ENCODE data around the gene LTN1.
"Not testable (repeated sequence)": the region's sequence is repeated elsewhere in the genome, so short reads cannot be mapped to it uniquely, and the experiment has no call there.

LTN1 gene

GRCh38 chr21:28975397-28975796 lies 17.3 kb downstream of the LTN1 start:
- DNase-seq: no peak

GRCh38 chr21:28974531-28975227 lies 18.0 kb downstream of the LTN1 start:
- no peak for DNase-seq

DNA sequence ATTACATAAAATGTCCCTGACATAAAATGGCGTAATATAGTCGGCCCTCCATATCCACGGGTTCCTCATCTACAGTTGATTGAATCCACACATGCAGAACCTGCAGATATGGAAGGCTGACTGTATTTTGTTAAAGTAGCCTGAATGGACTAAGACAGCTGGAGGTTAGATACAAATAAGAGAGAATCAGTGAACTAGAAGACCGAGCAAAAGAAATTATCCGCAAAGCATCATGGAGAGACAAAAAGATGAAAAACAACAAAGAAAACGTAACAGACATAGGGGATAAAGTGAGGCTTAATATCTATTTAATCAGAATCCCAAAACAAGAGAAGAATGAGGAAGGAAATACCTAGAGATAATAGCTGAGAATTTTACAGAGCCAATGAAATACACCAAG lies 20.3 kb downstream of the LTN1 start:
- no peak for DNase-seq

DNA sequence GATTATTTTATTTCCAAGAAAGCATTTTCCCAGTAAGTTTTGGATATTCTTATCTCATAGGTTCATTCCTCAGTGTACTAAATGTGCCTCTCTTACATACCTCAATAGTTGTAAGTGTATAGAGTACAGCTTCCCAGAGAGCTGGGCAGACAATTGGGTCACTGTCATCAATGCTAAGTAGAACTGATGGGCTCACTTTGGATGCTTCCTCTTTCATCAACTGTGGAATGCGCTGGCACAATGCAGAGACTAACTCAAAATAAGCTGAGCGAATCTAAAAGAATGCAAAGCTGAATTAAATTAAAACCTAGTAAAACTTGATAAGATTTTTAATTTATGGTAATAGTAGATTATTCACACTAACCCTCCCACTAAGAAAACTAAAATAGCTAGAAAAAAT lies 21.5 kb downstream of the LTN1 start:
- DNase-seq: no peak

GRCh38 chr21:28963831-28964230 lies 28.8 kb downstream of the LTN1 start:
- no peak for DNase-seq

DNA sequence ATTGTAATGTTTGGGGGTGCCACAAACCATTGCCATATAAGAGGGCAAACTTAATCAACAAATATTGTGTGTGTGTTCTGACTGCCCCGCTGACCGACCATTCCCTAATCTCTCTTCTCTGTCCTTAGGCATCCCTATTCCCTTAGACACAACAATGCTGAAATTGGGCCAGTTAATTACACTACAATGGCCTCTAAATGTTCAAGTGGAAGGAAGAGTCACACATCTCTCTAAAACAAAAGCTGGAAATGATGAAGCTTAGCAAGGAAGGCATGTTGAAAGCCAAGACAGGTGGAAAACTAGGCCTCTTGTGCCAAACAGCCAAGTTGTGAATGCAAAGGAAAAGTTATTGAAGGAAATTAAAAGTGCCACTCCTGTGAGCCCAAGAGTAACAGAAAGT lies 30.2 kb downstream of the LTN1 start:
- no peak for DNase-seq

GRCh38 chr21:28961927-28962326 lies 30.8 kb downstream of the LTN1 start:
- DNase-seq: no peak

- DNase-seq: no peak
These were observed 32.4 kb downstream of the LTN1 start for GRCh38 chr21:28960245-28960644.

DNA sequence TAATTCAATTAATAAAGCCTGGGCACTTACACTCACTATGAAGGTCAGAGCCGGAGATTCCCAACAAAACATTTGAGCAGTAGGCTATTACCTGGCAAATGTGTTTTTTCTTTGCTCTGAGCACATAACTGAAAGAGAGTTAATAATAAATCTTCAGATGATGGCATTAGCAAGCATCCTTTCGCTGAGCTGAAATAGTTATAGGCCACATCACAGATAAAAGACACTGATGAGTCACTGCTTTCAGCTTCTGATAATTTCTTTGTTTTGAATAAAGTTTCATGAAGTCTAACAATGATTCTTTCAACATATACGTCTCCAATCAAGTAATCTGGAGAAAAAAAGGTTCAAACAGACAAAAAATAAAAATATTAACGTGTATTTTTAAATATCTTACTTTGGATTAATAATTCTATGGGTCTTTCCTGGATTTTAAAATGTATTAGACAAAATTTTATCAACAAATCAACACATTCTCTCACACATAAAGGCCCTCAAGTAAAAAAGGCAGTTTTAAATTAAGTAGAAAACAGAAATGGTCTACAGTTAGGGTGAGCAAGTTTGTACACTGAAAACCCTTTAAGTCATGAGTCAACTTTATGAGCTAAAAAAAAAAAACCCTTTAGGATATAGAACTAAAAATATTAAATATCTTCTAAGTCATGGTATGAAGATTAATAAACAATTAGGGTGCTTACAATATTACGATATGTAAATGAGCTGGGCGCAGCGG lies 33.1 kb downstream of the LTN1 start:
- DNase-seq: no peak

DNA sequence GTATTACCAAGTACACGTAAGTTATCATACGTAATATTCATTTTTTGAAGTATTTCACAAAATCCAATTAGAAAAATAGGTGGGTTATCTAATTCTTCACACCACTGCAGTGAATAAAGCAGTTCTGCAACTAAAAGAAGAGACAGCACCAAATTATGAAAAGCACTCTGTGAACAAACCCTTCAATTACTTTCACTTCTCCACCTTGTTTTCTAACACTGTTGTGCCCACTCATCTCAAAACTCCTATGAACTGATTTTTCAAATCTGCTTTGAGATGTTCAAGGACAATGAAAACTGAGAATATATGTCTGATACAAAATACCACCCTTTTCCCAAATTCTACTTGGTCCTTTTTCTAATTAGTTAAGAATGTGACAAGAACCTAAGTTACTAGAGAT lies 39.4 kb downstream of the LTN1 start:
- DNase-seq: no peak

DNA sequence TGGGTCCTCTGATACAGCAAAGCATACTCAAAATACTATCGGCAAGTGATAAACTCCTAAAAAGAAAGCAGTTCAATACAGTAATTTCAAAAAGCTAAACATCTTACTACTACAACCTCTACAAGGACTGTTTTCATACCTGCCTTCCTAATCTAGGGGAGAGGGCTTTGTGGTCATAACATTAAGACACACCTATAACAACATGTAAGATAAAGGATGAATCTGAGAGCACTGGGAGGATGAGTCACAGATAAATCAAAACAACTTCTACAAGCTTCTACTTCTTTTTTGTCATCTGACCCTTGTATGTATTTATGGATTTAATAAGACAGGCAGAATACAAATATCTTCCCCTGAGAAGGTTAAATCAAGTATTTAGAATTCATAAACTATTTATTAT lies 40.0 kb downstream of the LTN1 start:
- no peak for DNase-seq

GRCh38 chr21:28949318-28949717 lies 43.4 kb downstream of the LTN1 start:
- DNase-seq: no peak

- DNase-seq: no peak
These were observed 48.4 kb downstream of the LTN1 start for GRCh38 chr21:28944296-28944695.

DNA sequence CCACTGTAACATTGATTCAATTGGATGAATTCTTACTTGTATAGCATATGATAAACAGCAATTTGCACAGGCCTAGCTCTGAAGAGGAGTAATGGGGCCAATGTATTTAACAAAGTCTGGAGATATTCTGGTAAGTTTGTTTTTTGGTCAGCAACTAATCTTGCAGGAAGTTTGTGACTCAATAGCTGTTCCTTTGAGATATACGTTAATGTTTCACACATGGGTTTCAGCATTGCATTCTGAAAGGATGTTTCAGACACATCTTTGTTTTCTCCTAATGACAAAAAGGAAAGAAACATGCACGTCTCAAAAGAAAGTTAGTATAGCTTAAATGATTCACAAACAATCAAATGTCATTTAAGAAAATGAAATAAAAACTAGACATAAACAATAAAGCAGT lies 49.0 kb downstream of the LTN1 start:
- no peak for DNase-seq

DNA sequence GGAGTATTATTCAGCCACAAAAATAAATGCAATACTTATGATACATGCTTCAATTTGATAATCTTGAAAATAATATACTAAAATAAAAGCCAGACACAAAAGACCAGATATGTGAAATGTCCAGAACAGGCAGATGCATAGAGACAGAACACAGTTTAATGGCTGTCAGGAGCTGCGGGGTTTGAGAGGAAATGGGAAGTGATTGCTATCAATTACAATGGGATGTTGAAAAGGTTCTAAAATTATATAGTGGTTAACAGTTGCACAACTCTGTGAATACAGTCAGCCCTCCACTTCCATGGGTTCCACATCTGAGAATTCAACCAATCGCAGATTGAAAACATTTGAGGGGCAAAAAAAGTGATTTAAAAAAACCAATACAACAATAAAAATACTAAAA lies 54.0 kb downstream of the LTN1 start:
- no peak for DNase-seq

- DNase-seq: no peak
These were observed 54.9 kb downstream of the LTN1 start for GRCh38 chr21:28937737-28938136.

DNA sequence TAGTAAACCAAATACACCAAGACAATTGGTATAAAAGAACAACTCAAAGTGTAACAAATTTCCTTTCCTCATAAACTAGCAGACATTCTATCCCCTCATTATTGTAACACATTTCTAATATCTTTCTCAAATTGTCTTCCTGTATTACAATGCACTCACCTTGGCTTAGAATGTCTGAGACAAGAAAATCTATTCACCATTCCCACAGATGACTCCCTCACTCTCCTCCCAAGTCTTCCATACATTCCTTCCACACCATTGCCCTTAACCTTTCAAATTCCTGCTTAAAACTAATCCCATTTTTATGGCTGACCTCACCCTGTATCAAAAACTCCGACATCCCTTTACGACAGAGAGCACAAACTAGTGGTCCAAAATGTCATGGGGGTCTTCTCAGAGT lies 56.0 kb downstream of the LTN1 start:
- DNase-seq: no peak

- DNase-seq: no peak
These were observed 56.6 kb downstream of the LTN1 start for GRCh38 chr21:28936036-28936435.

DNA sequence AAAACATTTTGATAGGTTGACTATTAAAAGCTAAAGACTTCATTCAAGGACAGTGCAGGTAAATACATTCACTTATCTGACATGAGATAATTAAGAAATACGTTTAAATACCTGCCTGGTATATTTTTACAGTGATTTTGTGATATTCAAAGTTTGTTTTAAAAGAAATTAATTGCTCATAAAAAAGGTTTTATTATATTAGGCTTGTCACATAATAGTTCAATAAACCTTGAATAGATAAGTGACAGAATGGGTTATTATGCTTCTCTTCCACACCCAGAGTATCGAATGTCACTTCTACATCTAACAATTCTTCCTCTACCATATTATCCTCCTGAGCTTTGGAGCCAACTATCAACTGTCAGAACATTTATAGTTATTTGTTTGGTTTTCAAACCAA lies 60.0 kb downstream of the LTN1 start:
- DNase-seq: no peak

GRCh38 chr21:28931708-28932372 lies 60.8 kb downstream of the LTN1 start:
- DNase-seq: not testable (repeated sequence)

DNA sequence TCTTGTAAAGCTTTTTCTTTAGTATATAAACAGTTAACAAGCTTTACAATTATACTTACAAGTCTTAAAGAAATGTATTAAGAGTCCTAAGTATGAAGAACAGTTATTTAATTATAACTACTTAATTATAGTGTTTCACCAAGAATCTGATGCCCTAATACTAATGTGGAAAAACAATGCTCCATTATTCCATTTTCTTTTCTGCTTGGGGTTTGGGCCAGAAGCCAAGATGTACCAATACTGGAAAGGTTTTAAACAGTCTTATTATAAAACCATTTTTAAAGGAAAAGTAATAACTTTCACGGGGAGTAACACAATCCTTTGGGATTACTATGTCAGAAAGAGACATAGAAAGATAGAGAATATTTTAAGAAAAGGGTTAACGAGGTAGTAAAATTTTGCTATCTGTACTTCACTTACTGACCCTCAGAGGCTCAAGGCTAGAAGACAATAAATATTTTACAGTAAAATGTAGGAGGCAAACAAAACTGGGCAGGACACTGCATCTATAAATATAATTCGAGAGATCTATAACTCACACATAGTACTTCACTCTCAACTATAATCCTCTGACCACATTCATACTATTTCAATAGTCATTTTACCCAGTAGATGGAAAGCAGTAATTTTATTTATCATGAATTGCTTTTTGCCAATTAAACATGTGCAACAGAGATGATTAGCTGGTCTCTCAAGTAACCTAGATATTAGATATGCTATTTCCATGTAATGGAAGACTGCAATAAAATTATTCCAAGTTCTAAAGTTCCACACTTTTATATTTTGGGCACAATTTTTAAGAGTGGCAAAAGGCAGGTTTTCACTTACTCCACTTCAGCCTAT lies 63.9 kb downstream of the LTN1 start:
- no peak for DNase-seq

DNA sequence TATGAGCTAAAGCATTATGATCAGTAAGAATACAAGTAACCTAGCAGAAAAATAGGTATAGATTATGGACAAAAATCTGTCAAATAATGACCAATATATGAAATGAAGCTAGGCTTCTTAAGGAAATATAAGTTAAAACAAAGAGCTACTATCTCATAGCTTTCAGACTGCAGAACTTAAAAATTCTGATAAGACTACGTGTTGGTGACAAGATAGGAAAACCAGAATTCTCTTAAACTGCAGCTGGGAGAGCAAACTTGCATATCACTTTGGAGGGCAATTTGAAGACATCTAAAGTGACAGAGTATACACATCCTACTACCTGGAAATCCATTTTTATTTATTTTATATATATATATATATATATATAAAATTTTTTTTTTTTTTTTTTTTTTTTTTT lies 65.5 kb downstream of the LTN1 start:
- DNase-seq: no peak

DNA sequence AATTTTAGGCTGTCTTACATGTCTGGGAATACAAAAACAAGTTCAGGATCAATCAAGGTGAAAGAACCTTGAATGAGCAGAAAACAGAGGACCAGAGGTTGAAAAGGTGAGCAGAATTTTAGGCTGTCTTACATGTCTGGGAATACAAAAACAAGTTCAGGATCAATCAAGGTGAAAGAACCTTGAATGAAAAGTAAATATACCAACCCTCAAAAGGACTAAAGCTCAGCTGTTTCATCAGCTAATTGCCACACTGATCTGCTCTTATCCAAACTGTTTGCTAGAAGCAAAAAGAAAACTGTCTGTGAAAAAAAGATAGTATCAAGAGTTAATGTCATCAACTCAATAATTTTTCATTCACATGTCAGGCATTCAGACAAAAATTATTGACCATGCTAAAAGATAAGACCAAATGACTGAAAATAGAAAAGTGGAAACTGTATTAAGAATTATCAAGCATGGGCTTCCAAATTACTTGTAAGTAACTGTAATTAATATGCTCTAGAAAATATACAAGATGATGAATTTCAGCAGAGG lies 69.2 kb downstream of the LTN1 start:
- DNase-seq: no peak
